ENCODE results near the gene PRPF8.

- TF ChIP-seq CTCF (IDR thresholded peaks at IDR 0.05) (peak in 3 of 6 experiments; percentile 96 to 99 (median 98)), POLR2A (IDR thresholded peaks at IDR 0.05) (peak; percentile 83 to 88)
Observed at GRCh38 chr17:1648963-1649843, 35.5 kb downstream of the PRPF8 start.
